SIG-M5 treated with dmso at 0.1 percent for 504 hours (cell line): Measurements from ENCODE around the gene HIVEP3.

Experiments used
- DNase-seq: peaks from one replicate; lab custom pipeline; 2025; ENCODE audit not compliant: unreplicated experiment; lab: John Stamatoyannopoulos, UW

Gene HIVEP3

DNA sequence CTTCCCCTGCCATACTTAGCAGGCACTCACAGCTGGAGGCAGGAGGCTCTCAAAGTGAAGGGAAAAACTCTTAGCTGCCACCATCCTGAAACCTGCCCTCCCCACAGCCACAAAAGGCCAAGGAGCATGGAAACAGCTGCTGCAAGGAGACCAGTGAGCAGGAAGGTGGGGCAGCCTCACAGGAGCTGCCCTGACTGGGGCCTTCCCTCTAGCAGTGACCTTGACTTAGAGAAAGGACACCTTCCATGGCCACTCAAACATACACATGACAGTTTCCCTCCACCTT lies 126.3 kb downstream of the HIVEP3 start:
- no peak for DNase-seq

DNA sequence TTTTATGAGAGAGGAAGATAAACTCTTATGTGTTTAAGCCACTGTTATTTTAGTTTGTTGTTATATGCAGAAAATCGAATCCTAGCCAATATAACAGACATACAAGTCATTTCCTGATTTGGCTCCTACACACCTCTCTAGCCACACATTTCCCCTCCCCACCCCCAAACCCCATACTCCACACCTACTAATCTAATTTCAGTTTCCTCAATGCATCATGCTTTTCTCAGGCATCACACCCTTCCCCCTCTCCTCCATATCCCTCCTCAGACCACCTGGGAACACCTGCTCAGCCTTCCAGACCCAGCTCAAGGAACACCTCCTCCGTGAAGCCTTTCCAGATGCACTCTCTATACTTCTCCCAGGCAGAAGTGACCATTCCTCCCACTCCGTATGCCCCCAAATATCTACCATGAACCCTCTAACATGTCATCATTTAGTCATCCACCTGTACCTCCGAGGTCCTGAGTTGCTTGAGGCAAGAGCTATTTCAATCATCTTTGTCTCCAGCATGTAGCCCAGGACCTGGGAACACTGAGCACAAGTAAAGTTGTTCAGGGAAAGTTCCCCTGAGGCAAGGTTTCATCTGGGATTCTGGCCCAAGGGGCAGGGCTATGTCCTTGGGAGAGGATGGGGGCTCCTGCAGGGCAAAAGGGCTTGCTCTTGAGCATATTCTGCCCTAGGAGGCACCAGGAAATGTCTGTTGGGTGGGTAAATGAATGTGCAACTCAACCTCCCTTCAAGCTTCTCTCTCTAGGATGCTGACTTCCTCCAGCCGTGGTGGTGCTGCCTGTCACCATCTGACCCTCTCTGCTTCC lies 126.8 kb downstream of the HIVEP3 start:
- no peak for DNase-seq

DNA sequence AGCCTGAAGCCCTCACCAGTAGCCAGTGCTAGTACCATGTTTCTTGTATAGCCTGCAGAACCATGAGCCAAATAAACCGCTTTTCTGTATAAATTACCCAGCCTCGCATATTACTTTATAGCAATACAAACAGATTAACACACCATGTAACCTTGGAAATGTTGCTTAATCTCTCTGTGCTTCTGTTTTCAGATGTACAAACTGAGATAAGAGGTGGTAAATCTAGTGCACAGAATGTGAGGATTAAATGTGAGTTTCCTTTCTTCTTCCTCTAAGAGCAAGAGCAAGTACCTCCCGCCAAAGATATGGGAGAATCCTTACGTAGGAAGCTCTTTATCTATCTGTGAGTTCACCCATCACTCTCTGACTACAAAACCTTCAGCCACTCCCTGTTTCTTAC lies 128.4 kb downstream of the HIVEP3 start:
- no peak for DNase-seq

DNA sequence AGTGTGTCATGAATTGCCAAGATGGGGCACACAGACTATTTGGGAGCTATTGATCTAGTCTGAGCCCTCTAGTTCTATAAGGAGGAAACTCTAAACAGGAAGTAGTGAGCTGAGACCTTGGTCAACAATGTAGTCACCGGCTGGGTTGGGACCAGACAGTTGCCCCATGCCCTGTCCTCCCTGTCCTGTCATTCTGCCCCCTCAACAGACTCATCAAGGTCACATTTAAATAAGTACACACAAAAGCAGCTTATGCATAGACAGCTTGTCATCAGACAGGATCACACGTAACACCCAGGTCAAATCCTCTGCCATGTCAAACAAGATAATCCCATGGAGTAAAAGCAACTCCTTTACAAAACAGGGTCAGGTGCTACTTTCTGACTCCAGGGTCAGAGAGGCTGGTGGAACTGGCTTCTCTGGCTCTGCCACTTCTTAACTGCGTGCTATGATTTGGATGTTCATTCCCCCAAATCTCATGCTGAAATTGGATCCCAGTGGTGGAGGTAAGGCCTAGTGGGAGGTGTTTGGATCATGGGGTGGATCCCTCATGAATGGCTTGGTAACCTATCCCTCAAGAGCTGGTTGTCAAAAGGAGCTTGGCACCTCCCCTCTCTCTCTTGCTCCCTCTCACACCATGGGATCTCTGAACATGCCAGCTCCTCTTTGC lies 128.9 kb downstream of the HIVEP3 start:
- DNase-seq: no peak

DNA sequence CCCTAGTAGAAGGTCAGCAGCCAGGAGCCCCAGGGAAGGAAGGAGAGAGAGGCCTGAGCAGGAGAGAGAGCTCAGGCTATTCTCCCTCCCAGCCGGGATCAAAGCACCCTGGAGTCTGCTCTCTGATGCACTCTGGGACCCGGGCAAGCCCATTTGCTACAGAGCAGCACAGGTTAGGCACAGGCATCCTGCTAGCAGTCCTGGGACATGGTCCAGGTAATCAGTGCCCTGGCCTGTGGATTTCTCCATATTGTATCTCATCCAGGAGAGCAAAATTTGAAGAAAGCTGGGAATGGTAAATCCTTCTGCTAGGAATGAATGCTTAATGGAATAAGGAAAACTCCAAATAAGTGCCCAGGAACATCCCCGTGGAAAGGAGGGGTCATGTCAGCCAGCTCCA lies 130.3 kb downstream of the HIVEP3 start:
- DNase-seq: no peak

DNA sequence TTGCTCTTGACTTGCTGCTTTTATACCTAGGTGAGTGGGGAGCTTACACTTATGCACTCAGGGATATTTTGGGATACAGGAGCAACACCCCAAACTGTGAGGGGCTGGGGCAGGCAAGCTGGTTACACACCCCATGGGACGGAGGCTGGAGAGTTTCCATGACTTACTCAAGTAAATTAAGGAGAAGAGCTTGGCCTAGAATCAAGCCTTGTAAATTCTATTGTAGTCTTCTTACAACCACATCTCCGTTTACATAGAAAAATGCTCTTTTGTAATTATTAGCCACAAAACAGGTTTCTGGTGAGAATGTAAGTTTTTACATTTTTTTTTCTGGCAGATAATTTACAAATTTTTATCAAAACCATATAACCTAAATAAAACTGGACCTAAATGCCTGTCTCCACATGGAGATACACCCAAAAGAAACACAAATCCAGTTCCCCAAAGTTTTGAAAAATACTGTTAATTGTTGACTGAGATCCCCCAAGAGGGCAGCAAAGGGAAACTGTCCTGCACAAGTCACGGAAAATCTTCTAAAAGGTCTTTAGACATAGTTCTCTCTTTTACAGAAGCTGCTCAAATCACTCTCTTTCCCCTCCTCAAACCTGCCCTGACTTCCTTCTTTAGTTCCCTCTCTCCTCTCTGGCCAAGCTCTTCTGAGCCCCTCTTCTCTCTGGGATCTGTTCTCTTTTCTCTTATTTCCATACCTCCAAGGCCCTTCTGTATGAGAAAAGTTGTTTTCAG lies 134.0 kb downstream of the HIVEP3 start:
- DNase-seq: peak; percentile 38

DNA sequence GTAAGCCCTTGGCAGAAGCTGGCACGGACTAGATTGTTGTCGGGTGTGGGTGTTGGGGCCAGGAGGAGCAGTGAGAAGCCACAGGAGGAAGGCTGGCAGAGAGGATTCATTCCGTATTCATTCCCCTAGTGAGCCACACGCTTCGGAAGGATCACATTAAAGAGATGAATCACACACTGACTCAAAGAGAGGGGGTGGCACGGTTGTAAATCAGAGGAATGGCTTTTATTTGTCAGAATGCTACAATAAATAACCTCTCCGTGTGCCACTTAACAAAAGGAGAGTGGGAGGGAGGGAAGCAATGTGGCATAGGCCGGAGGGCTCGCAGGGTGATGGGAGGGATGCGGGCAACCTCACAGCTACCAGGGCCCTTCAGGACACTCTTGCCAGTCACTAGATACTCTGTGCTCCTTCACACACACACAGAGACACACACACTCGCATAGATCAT lies 135.5 kb downstream of the HIVEP3 start:
- DNase-seq: no peak

DNA sequence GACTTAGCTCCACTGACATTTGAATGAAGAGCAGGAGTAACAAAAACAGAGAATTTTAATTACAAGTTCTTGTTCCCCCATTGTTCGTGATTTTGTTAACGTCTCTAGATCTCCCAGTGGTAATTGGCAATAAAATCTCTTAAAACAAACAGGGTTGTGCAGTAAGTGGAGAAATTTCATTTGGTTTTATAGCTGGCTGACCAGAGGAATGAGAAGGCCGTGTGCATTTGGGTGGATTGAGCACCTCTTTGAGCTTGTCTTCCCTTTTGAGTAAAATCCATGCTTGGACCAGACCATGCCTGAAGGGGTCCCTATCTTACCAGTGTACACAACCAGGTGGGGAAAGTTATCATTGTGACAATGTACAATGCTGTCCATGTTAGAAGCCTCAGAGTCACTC lies 137.8 kb downstream of the HIVEP3 start:
- no peak for DNase-seq

DNA sequence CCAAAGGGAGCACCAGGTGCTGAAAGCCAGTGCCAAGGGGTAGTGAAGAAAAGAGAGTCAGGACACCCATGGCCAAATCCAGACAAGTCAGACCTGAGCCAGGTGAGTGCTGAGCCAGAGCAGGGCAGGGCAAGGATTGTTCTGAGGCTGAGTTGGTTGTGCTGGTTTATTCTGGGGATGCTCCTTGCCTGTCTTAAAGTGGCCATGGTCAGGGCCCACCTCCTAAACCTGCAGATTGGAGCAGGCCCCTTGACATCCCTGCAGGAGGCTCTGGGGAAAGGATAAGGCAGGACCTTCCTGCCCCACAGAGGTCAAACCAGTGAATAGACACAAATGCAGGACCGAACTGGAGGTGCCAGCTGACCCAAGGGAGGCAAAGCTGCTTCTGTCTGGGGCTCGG lies 138.4 kb downstream of the HIVEP3 start:
- DNase-seq: no peak

DNA sequence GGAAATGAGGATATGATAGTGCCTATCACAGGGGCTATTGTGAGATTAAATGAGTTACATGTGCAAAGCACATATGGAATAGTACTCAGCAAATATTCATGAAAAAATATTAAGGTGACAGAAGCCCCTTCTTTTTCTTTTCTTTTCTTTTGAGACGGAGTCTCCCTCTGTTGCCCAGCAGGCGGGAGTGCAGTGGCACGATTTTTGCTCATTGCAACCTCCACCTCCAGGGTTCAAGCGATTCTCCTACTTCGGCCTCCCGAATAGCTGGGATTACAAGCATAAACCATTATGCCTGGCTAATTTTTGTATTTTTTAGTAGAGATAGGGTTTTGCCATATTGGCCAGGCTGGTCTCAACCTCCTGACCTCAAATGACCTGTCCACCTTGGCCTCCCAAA lies 139.4 kb downstream of the HIVEP3 start:
- DNase-seq: no peak

DNA sequence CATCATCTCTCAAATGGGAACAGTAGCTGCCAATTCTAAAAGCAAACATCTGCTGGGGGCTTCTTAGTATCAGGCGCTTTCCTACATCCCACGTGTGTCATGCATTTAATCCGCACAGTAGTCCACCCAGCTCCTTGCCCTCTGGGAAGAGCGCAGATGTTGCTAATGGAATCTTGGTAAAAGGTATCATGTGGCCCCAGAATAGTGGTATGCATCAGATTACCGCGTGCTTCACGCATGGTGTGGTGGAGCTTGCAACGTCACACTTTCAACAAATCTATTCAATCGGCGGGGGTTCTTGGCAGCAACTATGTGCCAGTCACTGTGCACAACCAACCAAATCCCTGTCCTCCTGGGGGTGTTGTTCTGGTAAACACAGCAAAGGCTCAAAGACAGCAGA lies 141.0 kb downstream of the HIVEP3 start:
- DNase-seq: no peak

DNA sequence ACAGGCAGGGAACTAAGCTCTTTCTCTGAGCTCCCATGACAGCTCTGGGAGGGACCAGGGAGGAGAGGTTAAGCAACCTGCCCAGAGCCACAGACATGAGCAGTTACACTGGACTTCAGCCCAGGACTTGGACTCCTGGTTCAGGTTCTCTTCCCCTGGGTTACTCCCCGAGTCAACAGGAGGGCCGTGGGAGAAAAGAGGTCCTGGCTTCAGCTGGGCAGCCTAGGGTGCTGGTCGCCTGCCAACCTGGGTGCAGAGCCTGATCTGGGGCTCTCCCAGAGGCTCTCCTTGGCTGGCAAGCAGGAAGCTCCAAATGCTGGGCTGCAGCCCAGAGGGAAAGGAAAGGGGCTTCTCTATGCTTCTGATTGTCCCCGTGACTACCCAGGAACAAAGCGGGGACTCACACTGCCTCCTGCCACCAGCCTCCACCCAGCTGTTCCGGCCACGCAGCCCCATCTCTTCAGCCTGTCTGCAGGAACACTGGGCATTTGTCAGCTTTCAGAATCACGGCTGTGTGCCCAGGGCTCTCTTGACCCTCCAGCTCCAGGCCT lies 141.8 kb downstream of the HIVEP3 start:
- no peak for DNase-seq

DNA sequence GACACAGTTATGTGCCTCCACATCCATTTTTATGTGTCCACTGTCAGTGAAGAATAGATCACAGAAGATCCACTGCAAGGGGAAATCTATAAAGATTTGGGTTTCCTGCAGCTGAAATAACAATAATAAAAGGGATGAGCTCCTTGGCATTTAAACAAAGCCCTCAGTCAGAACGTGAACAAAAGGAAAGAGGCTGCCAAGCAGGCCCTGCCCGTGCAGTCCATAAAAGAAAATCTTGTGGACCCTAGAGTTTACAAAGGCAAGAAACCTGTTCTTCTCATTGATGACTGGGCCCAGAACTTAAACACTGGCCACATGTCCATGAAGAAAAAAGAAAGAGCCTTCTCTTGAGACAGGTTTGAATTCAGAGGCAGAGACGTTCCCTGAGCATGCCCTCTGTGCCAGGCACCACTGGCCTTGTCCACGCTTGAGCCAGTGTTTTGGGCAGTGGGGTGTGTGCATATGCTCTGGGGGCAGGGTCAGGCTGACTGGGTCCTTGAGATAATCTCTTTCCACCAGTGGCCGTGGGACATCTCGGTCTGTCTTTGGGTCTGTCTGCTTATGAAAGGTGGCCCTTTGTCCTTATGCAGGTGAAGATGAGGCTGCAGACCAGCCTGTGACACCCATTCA lies 142.7 kb downstream of the HIVEP3 start:
- DNase-seq: no peak

DNA sequence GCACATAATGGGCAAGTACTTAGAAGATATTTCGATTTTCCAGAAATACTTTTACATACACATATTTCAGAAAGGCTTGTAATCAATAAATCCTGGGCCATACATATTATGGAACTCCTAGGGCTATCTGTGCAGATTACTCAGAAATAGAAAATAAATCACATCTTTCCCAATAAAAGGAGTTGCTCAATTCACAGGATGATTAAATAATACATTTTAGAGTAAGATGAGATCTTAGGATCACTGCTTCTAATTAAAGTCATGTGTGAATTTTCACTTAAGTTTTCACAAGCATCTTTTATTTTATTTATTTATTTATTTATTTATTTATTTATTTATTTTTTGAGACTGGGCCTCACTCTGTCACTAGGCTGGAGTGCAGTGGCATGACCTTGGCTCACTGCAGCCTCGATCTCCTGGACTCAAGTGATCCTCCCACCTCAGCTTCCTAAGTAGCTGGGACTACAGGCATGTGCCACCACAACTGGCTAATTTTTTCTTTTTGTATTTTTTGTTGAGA lies 144.2 kb downstream of the HIVEP3 start:
- no peak for DNase-seq

DNA sequence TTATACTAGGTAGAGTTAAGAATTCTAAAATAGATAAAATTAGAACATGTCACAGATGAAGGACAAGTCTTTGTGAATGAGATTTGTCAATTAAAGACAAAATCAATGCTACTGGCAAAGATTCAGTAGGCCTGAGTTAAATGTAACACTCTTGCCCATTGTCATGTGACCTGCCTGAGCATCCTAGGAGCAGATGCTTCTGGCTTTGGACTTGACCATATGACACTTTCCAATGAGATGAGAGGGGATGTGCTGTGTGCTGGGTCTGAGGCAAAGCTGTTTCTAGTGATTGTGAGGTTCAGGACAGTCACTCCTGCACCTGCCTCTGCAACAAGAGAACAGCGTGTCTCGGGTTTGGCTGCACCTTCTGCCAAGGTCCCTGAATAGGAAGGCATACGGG lies 144.9 kb downstream of the HIVEP3 start:
- no peak for DNase-seq

DNA sequence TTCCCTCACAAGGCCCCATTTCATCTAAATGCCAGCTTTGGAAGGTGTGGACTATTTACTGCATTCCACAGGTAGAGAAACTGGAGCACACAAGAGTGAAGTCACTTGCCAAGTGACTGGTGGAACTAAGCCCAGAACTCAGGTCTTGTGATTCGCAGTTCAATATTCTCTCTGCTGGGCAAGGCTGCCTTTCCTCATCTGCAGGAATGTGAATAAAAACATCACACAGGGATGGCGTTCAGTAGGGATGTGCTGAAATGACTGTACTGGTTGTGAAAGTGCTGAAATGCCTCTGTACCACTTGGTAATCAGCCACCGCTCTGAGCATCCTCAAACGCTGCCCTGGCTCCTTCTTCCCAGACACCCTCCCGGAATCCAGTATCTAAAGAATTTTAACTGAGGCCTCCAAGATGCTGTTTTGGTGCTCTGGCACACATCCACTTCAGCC lies 145.6 kb downstream of the HIVEP3 start:
- DNase-seq: no peak

DNA sequence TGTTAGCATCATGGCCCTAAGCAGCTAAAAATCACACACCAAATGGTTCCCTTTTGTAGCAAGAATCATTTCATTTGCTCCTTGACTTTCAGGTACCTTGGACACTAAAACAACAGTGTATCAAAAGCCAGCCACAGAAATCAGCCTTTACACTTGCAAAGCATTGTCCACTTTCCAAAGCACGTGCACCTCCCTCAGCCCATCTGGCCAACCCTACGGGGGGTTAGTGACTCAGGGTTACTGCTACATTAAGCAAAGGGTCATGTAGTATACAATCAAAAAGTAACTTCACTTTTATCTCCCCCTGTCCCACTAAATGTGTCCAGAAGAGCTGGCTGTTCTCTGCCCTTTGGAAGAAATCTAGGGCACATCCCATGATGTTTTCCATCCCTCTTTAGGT lies 149.7 kb downstream of the HIVEP3 start:
- DNase-seq: no peak

DNA sequence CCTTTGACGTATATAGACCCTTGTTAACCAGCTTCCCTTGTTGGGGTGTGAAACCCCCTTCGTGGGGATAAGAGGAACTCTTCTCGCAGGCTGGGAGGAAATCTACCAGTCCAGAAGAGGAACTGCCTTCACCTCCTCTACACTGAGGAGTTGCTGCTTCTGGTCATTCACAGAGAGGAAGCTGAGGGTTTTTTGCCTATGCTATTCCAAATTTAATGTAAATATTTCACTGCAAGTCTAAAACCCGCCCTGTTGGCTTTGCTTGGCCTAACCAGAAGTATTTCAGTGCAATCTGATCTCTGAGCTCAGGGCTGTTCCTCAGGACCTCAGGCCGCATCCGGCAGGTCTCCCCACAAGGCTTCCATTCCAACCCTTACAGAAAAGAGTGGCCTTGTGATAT lies 150.1 kb downstream of the HIVEP3 start:
- DNase-seq: peak; percentile 89

DNA sequence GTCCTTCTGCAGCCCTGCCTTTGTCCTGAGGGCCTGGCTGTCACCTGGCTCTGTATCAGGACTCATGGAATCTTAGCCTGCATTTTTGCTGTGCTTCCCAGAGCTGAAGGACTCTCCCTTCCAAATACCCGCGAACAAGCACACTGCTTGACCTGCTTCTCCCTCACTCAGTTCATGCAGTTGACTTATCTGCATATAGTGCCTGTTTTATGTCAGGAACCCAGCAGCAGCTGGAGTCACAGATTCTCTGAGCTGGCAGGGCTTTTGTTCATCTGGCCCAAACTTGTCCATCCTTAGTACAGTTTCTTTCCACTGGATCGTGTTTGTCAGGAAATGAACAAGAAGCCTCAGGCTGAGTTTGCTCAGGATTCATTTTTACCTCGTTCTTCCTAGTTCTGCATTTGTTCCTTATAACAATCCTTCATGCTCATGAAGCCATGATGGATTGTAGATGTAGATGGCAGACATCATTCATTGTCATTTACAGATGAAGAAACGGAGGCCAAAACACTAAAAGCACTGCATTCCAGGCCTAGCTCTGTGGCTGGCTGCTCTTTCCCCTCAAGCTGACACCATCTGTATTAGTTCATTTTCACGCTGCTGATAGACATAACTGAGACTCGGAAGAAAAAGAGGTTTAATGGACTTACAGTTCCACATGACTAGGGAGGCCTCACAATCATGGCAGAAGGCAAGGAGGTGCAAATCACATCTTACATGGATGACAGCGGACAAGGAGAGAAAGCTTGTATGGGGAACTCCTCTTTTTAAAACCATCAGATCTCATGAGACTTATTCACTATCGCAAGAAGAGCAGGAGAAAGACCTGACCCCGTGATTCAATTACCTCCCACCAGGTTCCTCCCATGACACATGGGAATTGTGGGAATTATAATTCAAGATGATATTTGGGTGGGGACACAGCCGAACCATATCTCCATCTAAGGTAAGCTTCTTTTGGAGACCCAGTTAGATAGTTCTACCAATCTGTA lies 150.9 kb downstream of the HIVEP3 start:
- no peak for DNase-seq

DNA sequence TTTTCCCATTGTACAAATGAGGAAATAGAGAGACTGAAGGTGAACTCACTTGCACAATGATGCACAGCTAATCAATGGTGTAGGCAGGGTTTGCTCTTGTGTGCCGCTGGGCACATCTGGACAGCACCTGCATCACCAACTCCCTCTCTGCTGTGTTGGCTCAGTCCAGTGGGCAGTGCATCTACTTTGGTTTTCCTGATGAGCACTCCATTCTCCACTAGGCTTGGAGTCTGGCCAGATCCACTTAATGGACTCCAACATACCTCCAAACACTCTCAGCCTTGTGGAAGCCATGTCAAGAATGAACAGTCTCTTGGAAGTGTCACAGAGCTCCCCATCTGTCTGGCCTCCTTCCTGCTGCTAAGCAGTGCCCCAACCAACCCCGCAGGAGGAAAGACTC lies 152.2 kb downstream of the HIVEP3 start:
- no peak for DNase-seq
